B cell (primary cell): ENCODE data around the gene SEPTIN1. TPM values are rescaled to one million over a fixed set of nuclear protein-coding genes. Genes with fewer than 3 reads are reported as not detected.

Experiments
- ATAC-seq: fragments of 200-7000 bp; cut with Tn5 transposase; one replicate; pipeline ENCODE4 v1.10.0; 2021; ENCODE audit warnings: low read depth, mild to moderate bottlenecking, moderate number of reproducible peaks, moderate library complexity
- CTCF ChIA-PET: fragments of 350-600 bp; sonication (Branson Sonifier 250); formaldehyde crosslinking; loops from one replicate; lab custom pipeline; 2021; ENCODE audit warnings: antibody characterized with exemption, inconsistent platforms; lab: Charles Lee
- POLR2A ChIA-PET: fragments of 350-600 bp; sonication (Branson Sonifier 250); formaldehyde crosslinking; loops from one replicate; lab custom pipeline; 2021; ENCODE audit warnings: antibody characterized with exemption; lab: Charles Lee
- DNase-seq: peaks from one replicate; pipeline ENCODE4 v3.0.0; 2013
- H2AFZ ChIP-seq: 2 replicates; pipeline ENCODE4 v1.6.1; 2012; ENCODE audit warnings: mild to moderate bottlenecking, low read depth, low read length; ENCODE audit not compliant: insufficient read depth, poor library complexity, severe bottlenecking
- H3K27ac ChIP-seq, 2 donors: 1 replicate in 1 of 2; 2 replicates in 1 of 2; pipeline ENCODE4 v1.5.1; 2012 to 2013; ENCODE audit warnings: low read length in 2 of 2, mild to moderate bottlenecking in 2 of 2, moderate library complexity in 1 of 2
- H3K27me3 ChIP-seq, 4 experiments: fragments of 200-600 bp in 1 of 4; sonication (generic) in 1 of 4; replicated peaks in 1 of 4; 1 replicate in 2 of 4; 2 replicates in 2 of 4; pipeline versions ENCODE4 v1.6.1 to v1.7.0; 2013 to 2016; ENCODE audit warnings: low read length in 3 of 4, mild to moderate bottlenecking in 2 of 4, mixed read lengths in 1 of 4, moderate library complexity in 1 of 4; ENCODE audit not compliant: insufficient read depth in 4 of 4, control insufficient read depth in 3 of 4; ENCODE audit errors: control extremely low read depth in 1 of 4
- H3K36me3 ChIP-seq, 2 experiments: replicated peaks in 1 of 2; 1 replicate in 1 of 2; 2 replicates in 1 of 2; pipeline versions ENCODE4 v1.6.1 to v1.7.1; 2013; ENCODE audit warnings: low read length in 1 of 2; ENCODE audit not compliant: insufficient read depth in 2 of 2, control insufficient read depth in 1 of 2; ENCODE audit errors: control extremely low read depth in 1 of 2, extremely low read depth in 1 of 2
- H3K4me1 ChIP-seq, 2 donors: fragments of 200-600 bp in 1 of 2; sonication (generic) in 1 of 2; 1 replicate in 1 of 2; 2 replicates in 1 of 2; pipeline versions ENCODE4 v1.5.1 to v1.6.1; 2013 to 2017; ENCODE audit warnings: low read length in 2 of 2; ENCODE audit not compliant: control insufficient read depth in 2 of 2, insufficient read depth in 2 of 2
- H3K4me2 ChIP-seq: replicated peaks from 2 replicates; pipeline ENCODE3; 2012; ENCODE audit warnings: mild to moderate bottlenecking, low read depth, low read length; ENCODE audit not compliant: poor library complexity, severe bottlenecking
- H3K4me3 ChIP-seq, 5 experiments: fragments of 200-600 bp in 1 of 5; sonication (generic) in 1 of 5; 1 replicate in 3 of 5; 2 replicates in 2 of 5; pipeline versions ENCODE4 v1.5.1 to v1.7.0; 2011 to 2016; ENCODE audit warnings: low read length in 4 of 5, mild to moderate bottlenecking in 4 of 5, low read depth in 2 of 5, control low read depth in 1 of 5, moderate library complexity in 1 of 5; ENCODE audit not compliant: insufficient read depth in 1 of 5; ENCODE audit errors: control extremely low read depth in 1 of 5, extremely low read depth in 1 of 5
- H3K79me2 ChIP-seq: fragments of 200-600 bp; sonication (generic); one replicate; pipeline ENCODE4 v1.6.0; 2016; ENCODE audit warnings: low read length; ENCODE audit not compliant: control insufficient read depth, insufficient read depth
- H3K9ac ChIP-seq: fragments of 200-600 bp; sonication (generic); 2 replicates; pipeline ENCODE4 v1.6.1; 2017; ENCODE audit warnings: mild to moderate bottlenecking, low read length, moderate library complexity
- H3K9me3 ChIP-seq, 3 donors: one replicate each; pipeline versions ENCODE4 v1.6.1 to v1.7.1; 2013; ENCODE audit warnings: low read length in 2 of 3; ENCODE audit not compliant: control insufficient read depth in 2 of 3, insufficient read depth in 1 of 3; ENCODE audit errors: control extremely low read depth in 1 of 3
- H4K20me1 ChIP-seq: 2 replicates; pipeline ENCODE4 v1.6.0; 2012; ENCODE audit warnings: mild to moderate bottlenecking, low read length; ENCODE audit not compliant: insufficient read depth, control insufficient read depth, poor library complexity, severe bottlenecking
- H3K27ac Mint-ChIP-seq: one replicate; pipeline ENCODE4 v1.8.0; 2021; ENCODE audit warnings: mixed read lengths
- H3K27me3 Mint-ChIP-seq: one replicate; pipeline ENCODE4 v1.8.0; 2021; ENCODE audit warnings: mixed read lengths
- H3K4me1 Mint-ChIP-seq: one replicate; pipeline ENCODE4 v1.8.0; 2021; ENCODE audit warnings: mixed read lengths
- H3K4me3 Mint-ChIP-seq: one replicate; pipeline ENCODE4 v1.8.0; 2021; ENCODE audit warnings: mixed read lengths
- H3K9me3 Mint-ChIP-seq: one replicate; pipeline ENCODE4 v1.8.0; 2022; ENCODE audit warnings: mixed read lengths; ENCODE audit not compliant: insufficient read depth
- EZH2 ChIP-seq: IDR thresholded peaks from 2 replicates; pipeline ENCODE4 v1.6.1; 2012; ENCODE audit warnings: borderline replicate concordance, low read depth, mild to moderate bottlenecking, moderate library complexity, low read length; ENCODE audit not compliant: insufficient read depth, poor library complexity, severe bottlenecking
- WGBS: methylation state at CpG from one replicate; pipeline ENCODE4 v1.1.5; 2013; ENCODE audit warnings: missing lambda C conversion rate; ENCODE audit not compliant: insufficient coverage; 5-methylcytosine and 5-hydroxymethylcytosine counted together
- intact Hi-C: fragments of 100-400 bp; cut with micrococcal nuclease; formaldehyde crosslinking; loops from one replicate; pipeline ENCODE4 v1.10.0; 2022
- polyA plus RNA-seq: library from polyadenylated mRNA; depleted of rRNA; stranded (reverse); fragments of >200 nt; gene quantifications from 2 replicates; pipeline ENCODE4 v1.2.3, GENCODE V29; 2012
- total RNA-seq, 2 donors: library from RNA; stranded (reverse); fragments of 120-200 nt in 1 of 2; gene quantifications; 1 replicate in 1 of 2; 2 replicates in 1 of 2; pipeline versions ENCODE4 v1.2.3 to v1.2.4, GENCODE V29; 2013 to 2022
- TF ChIP-seq, protein P1 (sequence below): fragments of 200-600 bp; IDR thresholded peaks from one replicate; pipeline ENCODE4 v1.8.0; 2022; ENCODE audit warnings: antibody characterized with exemption, mild to moderate bottlenecking

Gene SEPTIN1
- total and polyA plus RNA-seq, 2 donors (not counting 1 experiment from before 2014, with no cell fraction given) = 154 to 302 TPM

DNA sequence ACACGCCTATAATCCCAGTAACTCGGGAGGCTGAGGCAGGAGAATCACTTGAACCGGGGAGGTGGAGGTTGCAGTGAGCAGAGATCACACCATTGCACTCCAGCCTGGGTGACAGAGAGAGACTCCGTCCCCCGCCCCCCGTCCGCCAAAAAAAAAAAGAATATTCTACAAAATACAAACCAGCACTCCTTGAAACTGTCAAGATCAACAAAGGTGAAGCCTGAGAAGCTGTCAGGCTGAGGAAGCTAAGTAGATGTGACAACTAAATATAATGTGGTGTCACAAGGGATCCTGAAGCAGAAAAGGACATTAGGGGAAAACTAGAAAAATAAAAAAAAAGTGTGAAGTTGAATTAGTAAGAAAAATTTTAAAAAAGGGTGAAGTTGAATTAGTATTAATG is 33.4 kb downstream of the SEPTIN1 start:
- H3K9ac ChIP-seq = no peak overlapping the region
- no peak for TF ChIP-seq EZH2
- TF ChIP-seq, protein P1, sequence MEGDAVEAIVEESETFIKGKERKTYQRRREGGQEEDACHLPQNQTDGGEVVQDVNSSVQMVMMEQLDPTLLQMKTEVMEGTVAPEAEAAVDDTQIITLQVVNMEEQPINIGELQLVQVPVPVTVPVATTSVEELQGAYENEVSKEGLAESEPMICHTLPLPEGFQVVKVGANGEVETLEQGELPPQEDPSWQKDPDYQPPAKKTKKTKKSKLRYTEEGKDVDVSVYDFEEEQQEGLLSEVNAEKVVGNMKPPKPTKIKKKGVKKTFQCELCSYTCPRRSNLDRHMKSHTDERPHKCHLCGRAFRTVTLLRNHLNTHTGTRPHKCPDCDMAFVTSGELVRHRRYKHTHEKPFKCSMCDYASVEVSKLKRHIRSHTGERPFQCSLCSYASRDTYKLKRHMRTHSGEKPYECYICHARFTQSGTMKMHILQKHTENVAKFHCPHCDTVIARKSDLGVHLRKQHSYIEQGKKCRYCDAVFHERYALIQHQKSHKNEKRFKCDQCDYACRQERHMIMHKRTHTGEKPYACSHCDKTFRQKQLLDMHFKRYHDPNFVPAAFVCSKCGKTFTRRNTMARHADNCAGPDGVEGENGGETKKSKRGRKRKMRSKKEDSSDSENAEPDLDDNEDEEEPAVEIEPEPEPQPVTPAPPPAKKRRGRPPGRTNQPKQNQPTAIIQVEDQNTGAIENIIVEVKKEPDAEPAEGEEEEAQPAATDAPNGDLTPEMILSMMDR = no peak
- CTCF ChIA-PET = no interaction called here
- DNase-seq (no peak), ATAC-seq (no peak)
- Mint-ChIP-seq H3K4me3 (no peak overlapping the region), H3K27ac (no peak overlapping the region), H3K9me3 (no peaks in the 10 kb centered on the region), H3K27me3 (no peaks in the 10 kb centered on the region), H3K4me1 (peaks cover 39% of the 10 kb centered on the region)
- H3K9me3 ChIP-seq = no peaks in the 10 kb centered on the region
- peak overlapping the region; percentile 44 for H3K4me2 ChIP-seq
- peaks cover 0 to 26% of the 10 kb centered on the region in 2 experiments for H3K36me3 ChIP-seq
- WGBS = 92% methylated on average over 2 of the region's 7 CpGs
- POLR2A ChIA-PET = no interaction called here
- intact Hi-C loops = no loop called here
- peaks cover 5% of the 10 kb centered on the region for H4K20me1 ChIP-seq
- H3K27me3 ChIP-seq = no peaks in the 10 kb centered on the region
- H3K4me3 ChIP-seq = no peak overlapping the region
- peaks cover 21 to 38% of the 10 kb centered on the region in 2 donors for H3K4me1 ChIP-seq
- H3K79me2 ChIP-seq = peaks cover 22% of the 10 kb centered on the region
- H2AFZ ChIP-seq = no peak overlapping the region
- H3K27ac ChIP-seq = peak overlapping the region in 1 of 2 donors; percentile 72

DNA sequence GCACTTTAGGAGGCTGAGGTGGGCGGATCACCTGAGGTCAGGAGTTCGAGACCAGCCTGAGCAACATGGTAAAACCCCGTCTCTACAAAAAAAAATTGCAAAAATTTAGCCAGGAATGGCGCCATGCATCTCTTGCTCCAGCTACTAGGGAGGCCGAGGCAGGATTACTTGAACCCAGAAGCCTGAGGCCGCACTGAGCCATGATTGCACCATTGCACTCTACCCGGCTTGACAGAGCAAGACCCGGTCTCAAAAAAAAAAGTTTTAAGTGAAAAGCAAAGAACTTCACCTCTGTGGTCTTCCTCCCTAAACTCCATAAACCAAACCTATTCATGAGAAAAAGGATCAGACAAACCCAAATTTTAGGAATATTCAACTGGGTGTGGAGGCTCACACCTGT is 34.2 kb downstream of the SEPTIN1 start:
- H3K27me3 ChIP-seq = no peaks in the 10 kb centered on the region
- CTCF ChIA-PET = interaction anchor here (0.7 kb wide), 1 partner anchor 21 kb away, joined by 3 read pairs; no protein-coding TSS in a partner anchor
- no peak for ATAC-seq
- intact Hi-C loops = no loop called here
- 98% methylated on average over 8 of the region's 8 CpGs for WGBS
- DNase-seq = no peak
- TF ChIP-seq, protein P1 = no peak
- no peak for TF ChIP-seq EZH2
- Mint-ChIP-seq H3K4me3 (no peak overlapping the region), H3K27me3 (no peaks in the 10 kb centered on the region), H3K9me3 (no peaks in the 10 kb centered on the region), H3K27ac (no peak overlapping the region), H3K4me1 (peaks cover 34% of the 10 kb centered on the region)
- H3K4me3 ChIP-seq = no peak overlapping the region
- peaks cover 0 to 25% of the 10 kb centered on the region in 2 experiments for H3K36me3 ChIP-seq
- POLR2A ChIA-PET = no interaction called here
- H3K27ac ChIP-seq = no peak overlapping the region
- peaks cover 14% of the 10 kb centered on the region for H3K79me2 ChIP-seq
- H2AFZ ChIP-seq = no peak overlapping the region
- peaks cover 21 to 33% of the 10 kb centered on the region in 2 donors for H3K4me1 ChIP-seq
- H3K9ac ChIP-seq = no peak overlapping the region
- H3K9me3 ChIP-seq = no peaks in the 10 kb centered on the region
- no peaks in the 10 kb centered on the region for H4K20me1 ChIP-seq
- H3K4me2 ChIP-seq = no peak overlapping the region
